Esophagus muscularis mucosa (tissue), 4 donors: Measurements from ENCODE around the gene ZNF584. TPM values are rescaled to one million over a fixed set of nuclear protein-coding genes. Genes with fewer than 3 reads are reported as not detected.

Experiments used
- DNase-seq: peaks from one replicate; pipeline ENCODE4 v3.0.0-alpha.2; 2017; ENCODE audit errors: extremely low spot score
- H3K27ac ChIP-seq, 4 donors: fragments of 200-600 bp; sonication (generic); replicated peaks in 1 of 4; 1 replicate in 3 of 4; 2 replicates in 1 of 4; pipeline ENCODE4 v1.5.1; 2016 to 2019; ENCODE audit warnings: mild to moderate bottlenecking in 1 of 4
- H3K27me3 ChIP-seq, 4 donors: fragments of 200-600 bp; sonication (generic); one replicate each; pipeline versions ENCODE4 v1.5.1 to v1.6.0; 2016 to 2019
- H3K36me3 ChIP-seq, 4 donors: fragments of 200-600 bp; sonication (generic); one replicate each; pipeline ENCODE4 v1.5.1; 2016 to 2019
- H3K4me1 ChIP-seq, 4 donors: fragments of 200-600 bp; sonication (generic); one replicate each; pipeline ENCODE4 v1.5.1; 2016 to 2019
- H3K4me3 ChIP-seq, 4 donors: fragments of 200-600 bp; sonication (generic); 1 replicate in 2 of 4; 2 replicates in 2 of 4; pipeline ENCODE4 v1.5.1; 2016 to 2019; ENCODE audit warnings: mild to moderate bottlenecking in 4 of 4, moderate library complexity in 1 of 4
- H3K9me3 ChIP-seq, 4 donors: fragments of 200-600 bp; sonication (generic); 1 replicate in 3 of 4; 2 replicates in 1 of 4; pipeline ENCODE4 v1.5.1; 2016 to 2019
- CTCF ChIP-seq, 3 experiments: fragments of 200-600 bp in 2 of 3; fragments of 450-650 bp in 1 of 3; sonication (generic) in 2 of 3; IDR thresholded peaks; one replicate each; pipeline ENCODE4 v1.5.1; 2017 to 2019; ENCODE audit warnings: antibody characterized with exemption in 3 of 3, mild to moderate bottlenecking in 2 of 3, moderate library complexity in 1 of 3
- EP300 ChIP-seq: sonication (generic); formaldehyde crosslinking; IDR thresholded peaks from one replicate; pipeline ENCODE4 v1.6.1; 2017; ENCODE audit warnings: antibody characterized with exemption
- POLR2A ChIP-seq: fragments of 450-650 bp; IDR thresholded peaks from one replicate; pipeline ENCODE4 v1.6.1; 2017; ENCODE audit warnings: antibody characterized with exemption, moderate library complexity, mild to moderate bottlenecking, low read depth
- POLR2AphosphoS5 ChIP-seq, 2 donors: sonication (generic); formaldehyde crosslinking; IDR thresholded peaks; one replicate each; pipeline ENCODE4 v1.6.1; 2017; ENCODE audit warnings: antibody characterized with exemption in 2 of 2
- whole genome bisulfite sequencing: methylation state at CpG from one replicate; pipeline ENCODE4 v1.1.5; 2018; 5-methylcytosine and 5-hydroxymethylcytosine counted together
- intact Hi-C: fragments of 100-400 bp; cut with DNase I; formaldehyde crosslinking; loops from one replicate; pipeline ENCODE4 v1.15.1; 2023
- small RNA-seq, 3 donors: library from RNA; depleted of rRNA; stranded (forward); fragments of <200 nt; gene quantifications; one replicate each; pipeline ENCODE3, GENCODE V24; 2016
- total RNA-seq, 4 donors: library from RNA; depleted of rRNA; stranded (reverse); fragments of >200 nt; gene quantifications; one replicate each; pipeline versions ENCODE4 v1.1.0 to v1.2.1, GENCODE V29; 2016

ZNF584 gene
- total RNA-seq, 4 donors from 2014 or later, result 11.6 to 24.2 (median 18.9) TPM

DNA sequence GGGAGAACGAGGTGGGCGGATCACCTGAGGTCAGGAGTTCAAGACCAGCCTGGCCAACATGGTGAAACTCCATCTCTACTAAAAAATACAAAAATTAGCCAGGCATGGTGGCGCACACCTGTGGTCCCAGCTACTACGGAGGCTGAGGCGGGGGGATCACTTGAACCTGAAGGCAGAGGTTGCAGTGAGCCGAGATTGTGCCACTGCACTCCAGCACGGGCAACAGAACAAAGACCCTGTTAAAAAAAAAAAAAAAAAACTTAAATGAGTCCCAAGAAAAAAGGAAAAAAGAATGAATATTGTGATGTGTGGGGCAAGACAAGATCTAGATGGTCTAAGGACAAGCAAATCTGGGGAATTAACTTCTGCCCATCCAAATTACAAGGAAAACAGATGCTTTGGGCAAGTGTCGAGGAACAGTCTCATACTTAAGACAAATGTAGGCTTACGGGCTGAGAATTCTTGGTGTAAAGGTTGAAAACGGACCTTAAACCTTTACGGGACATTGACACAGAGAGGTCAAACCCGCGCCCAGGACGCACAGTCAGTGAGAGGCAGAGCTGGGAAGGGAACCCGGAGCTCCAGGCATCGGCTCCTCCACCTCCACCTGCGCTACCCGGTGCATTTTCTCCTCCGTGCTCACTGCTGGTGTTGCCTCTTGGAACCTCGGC is 57.8 kb downstream of the ZNF584 start:
- Histone ChIP-seq H3K27me3 (no peaks in the 10 kb centered on the region), H3K27ac (peak overlapping the region in 2 of 4 donors; percentile 76 to 78), H3K4me1 (peaks cover 11 to 34% (median 21%) of the 10 kb centered on the region in 4 donors), H3K36me3 (peaks cover 0 to 24% (median 21%) of the 10 kb centered on the region in 4 donors), H3K9me3 (no peaks in the 10 kb centered on the region), H3K4me3 (peak overlapping the region; percentile 78 to 98 (median 92))
- TF ChIP-seq EP300 (no peak), POLR2AphosphoS5 (IDR thresholded peaks at IDR 0.05) (no peak), CTCF (IDR thresholded peaks at IDR 0.05) (no peak), POLR2A (no peak)
- intact Hi-C loops, result no loop called here
- 43% methylated on average over 17 of the region's 20 CpGs for WGBS
- DNase-seq, result no peak

DNA sequence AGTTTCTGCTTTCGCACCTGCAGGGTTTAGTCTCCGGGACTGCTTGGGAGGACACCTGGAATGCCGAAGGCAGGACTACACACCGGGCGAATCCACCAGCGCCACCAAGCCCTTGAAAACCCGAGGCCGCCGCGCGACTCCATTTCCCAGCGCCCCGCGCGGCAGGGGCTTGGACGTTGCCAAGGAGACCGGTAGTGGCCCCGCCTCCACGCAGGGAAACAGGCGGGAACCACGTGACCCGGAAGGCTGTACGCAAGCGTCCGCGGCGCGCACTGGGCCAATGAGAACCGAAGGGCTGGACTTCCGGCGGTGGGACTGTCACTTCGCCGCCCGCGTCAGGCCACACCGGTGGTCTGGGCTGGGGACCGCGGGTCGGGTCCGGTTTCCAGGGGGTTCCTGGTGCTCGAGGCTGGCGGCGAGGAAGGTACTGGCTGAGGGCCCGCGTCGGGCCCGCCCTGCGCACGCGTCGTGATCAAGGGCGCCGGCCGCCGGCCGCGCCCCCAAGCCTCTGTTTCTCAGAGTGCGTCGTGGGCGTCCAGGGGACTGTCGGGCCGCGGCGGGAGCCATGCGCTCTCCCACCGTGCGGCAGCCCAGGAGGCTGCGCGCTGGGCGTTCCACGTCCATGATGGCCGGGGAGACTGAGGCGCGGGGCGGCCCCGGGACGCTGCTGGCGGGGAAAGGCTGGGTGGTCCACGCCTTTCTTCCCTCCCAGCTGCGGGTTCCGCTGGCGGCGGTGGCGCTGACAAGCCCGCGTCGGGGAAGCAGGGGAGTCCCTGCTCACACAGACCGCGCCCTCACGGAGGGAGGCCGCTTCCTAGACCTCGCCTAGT is 58.5 kb downstream of the ZNF584 start, which contains the start of gene ZNF324:
ZNF324 (plus strand) TSS at position 321 of the 830 bp plus-strand sequence. CDS start 2,106 bp downstream, outside the sequence.
- Histone ChIP-seq H3K27ac (peak within 1 kb of the TSS; percentile 76 to 89 (median 80)), H3K36me3 (peaks cover 6 to 31% (median 27%) of the 10 kb centered on the region in 4 donors), H3K4me1 (peaks cover 11 to 34% (median 21%) of the 10 kb centered on the region in 4 donors), H3K9me3 (no peaks in the 10 kb centered on the region), H3K4me3 (peak within 1 kb of the TSS; percentile 78 to 98 (median 92)), H3K27me3 (no peaks in the 10 kb centered on the region)
- WGBS, result 0% methylated on average over 2 of the region's 92 CpGs
- TF ChIP-seq CTCF (IDR thresholded peaks at IDR 0.05) (no peak), POLR2AphosphoS5 (IDR thresholded peaks at IDR 0.05) (peak; percentile 88 to 95), POLR2A (no peak), EP300 (no peak)
- intact Hi-C loops, result no loop called here
- DNase-seq, result peak; percentile 99

Small RNA genes lying within 50 kb of the gene (small RNA-seq; reads per million reads assigned to genes)
- gene MIR4754, result 0 reads per million in 3 donors
- gene RNA5SP473, result 0 to 0.93 (median 0.34) reads per million in 3 donors

Other genes with a start within 250 kb of the ZNF584 start
- 10 to 100 TPM; 18.7 to 27.8 (median 22.8) TPM for gene ZNF274, start 225.6 kb upstream of the ZNF584 start, total RNA-seq
- gene ZNF544, start 179.7 kb upstream of the ZNF584 start, total RNA-seq, result 10 to 100 TPM; 29.5 to 38.8 (median 37.6) TPM
- 10 to 100 TPM in 2 of 4 donors, 1 to 10 TPM in 2; 8.1 to 12.3 (median 10.3) TPM for gene ZNF8, start 129.7 kb upstream of the ZNF584 start, total RNA-seq
- gene ERVK3-1, start 103.3 kb upstream of the ZNF584 start, total RNA-seq, result 10 to 100 TPM; 32.9 to 53.0 (median 38.0) TPM
- 1 to 10 TPM; 2.9 to 4.9 (median 3.6) TPM for gene ZSCAN22, start 81.7 kb upstream of the ZNF584 start, total RNA-seq
- gene A1BG, start 55.2 kb upstream of the ZNF584 start, total RNA-seq, result 10 to 100 TPM in 2 of 4 donors, 1 to 10 TPM in 1, under 1 TPM in 1; 0.83 to 12.1 (median 9.5) TPM
- 1 to 10 TPM in 1 of 4 donors, under 1 TPM in 3; 0.42 to 1.1 (median 0.92) TPM for gene ZNF497, start 45.9 kb upstream of the ZNF584 start, total RNA-seq
- 1 to 10 TPM; 1.5 to 3.7 (median 2.1) TPM for gene ZNF837, start 27.6 kb upstream of the ZNF584 start, total RNA-seq
- gene RPS5, start 21.4 kb upstream of the ZNF584 start, total RNA-seq, result 1,000 to 10,000 TPM; 1,137 to 2,200 (median 1,582) TPM
- gene RNF225, start 13.0 kb upstream of the ZNF584 start, total RNA-seq, result not detected
- gene ZNF132, start 31.5 kb downstream of the ZNF584 start, total RNA-seq, result 1 to 10 TPM; 3.7 to 6.7 (median 4.5) TPM
- 1 to 10 TPM; 7.1 to 9.7 (median 8.3) TPM for gene ZNF324B, start 43.0 kb downstream of the ZNF584 start, total RNA-seq
- gene ZNF324, start 58.4 kb downstream of the ZNF584 start, total RNA-seq, result 10 to 100 TPM; 12.9 to 21.8 (median 15.6) TPM
- gene ZNF446, start 67.7 kb downstream of the ZNF584 start, total RNA-seq, result 10 to 100 TPM; 13.7 to 20.4 (median 17.0) TPM
- 10 to 100 TPM in 1 of 4 donors, 1 to 10 TPM in 3; 3.8 to 10.8 (median 4.6) TPM for gene SLC27A5, start 103.3 kb downstream of the ZNF584 start, total RNA-seq
- gene ZBTB45, start 111.2 kb downstream of the ZNF584 start, total RNA-seq, result 10 to 100 TPM in 2 of 4 donors, 1 to 10 TPM in 2; 8.8 to 20.0 (median 12.1) TPM
- gene TRIM28, start 135.4 kb downstream of the ZNF584 start, total RNA-seq, result 100 to 1,000 TPM; 152 to 319 (median 264) TPM
- 100 to 1,000 TPM; 124 to 145 (median 141) TPM for gene CHMP2A, start 146.5 kb downstream of the ZNF584 start, total RNA-seq
- 10 to 100 TPM; 36.1 to 54.9 (median 45.8) TPM for gene UBE2M, start 150.0 kb downstream of the ZNF584 start, total RNA-seq
- 10 to 100 TPM; 20.5 to 29.3 (median 22.4) TPM for gene MZF1, start 164.7 kb downstream of the ZNF584 start, total RNA-seq